Measurements from ENCODE around the gene SPTBN1.

- TF ChIP-seq CTCF (IDR thresholded peaks at IDR 0.05) (no peak), EP300 (IDR thresholded peaks at IDR 0.05) (no peak)
Observed at GRCh38 chr2:54574107-54574859, 118.2 kb downstream of the SPTBN1 start.

Data from ovary (tissue), 3 donors.